ENCODE data around the gene APH1A. TPM values are rescaled to one million over a fixed set of nuclear protein-coding genes. Genes with fewer than 3 reads are reported as not detected.
"Not testable (repeated sequence)": the region's sequence is repeated elsewhere in the genome, so short reads cannot be mapped to it uniquely, and the experiment has no call there.

Gene APH1A
- total RNA-seq, 1 experiment from 2014 or later, result 130 TPM

GRCh38 chr1:150256198-150256553 is 12.6 kb downstream of the APH1A start:
- peaks cover 3% of the 10 kb centered on the region; the same call in 1 of the 2 replicates for H3K27me3 ChIP-seq (ENCODE audit: low read length)
- H3K9me3 ChIP-seq (ENCODE audit: low read length), result no peaks in the 10 kb centered on the region
- H3K4me2 ChIP-seq (ENCODE audit: low read depth, low read length, poor library complexity, severe bottlenecking), result peak overlapping the region; percentile 78
- peak overlapping the region; percentile 65 for H3K4me3 ChIP-seq (ENCODE audit: low read length)
- no peaks in the 10 kb centered on the region for H3K36me3 ChIP-seq (ENCODE audit: insufficient read depth, low read length)
- H3K79me2 ChIP-seq (ENCODE audit: low read length), result no peaks in the 10 kb centered on the region
- H2AFZ ChIP-seq (ENCODE audit: low read length), result peak overlapping the region; percentile 98
- no peak overlapping the region for H3K27ac ChIP-seq (ENCODE audit: low read length)
- H3K9me2 ChIP-seq (replicated peaks; ENCODE audit: insufficient read depth, low read length), result no peaks in the 10 kb centered on the region
- no peaks in the 10 kb centered on the region for H4K20me1 ChIP-seq (ENCODE audit: insufficient read depth, low read depth, low read length)
- H3K9ac ChIP-seq (ENCODE audit: low read length), result peak overlapping the region; percentile 65
- peak; percentile 56 for DNase-seq
- peaks cover 39% of the 10 kb centered on the region for H3K4me1 ChIP-seq (ENCODE audit: low read length)

GRCh38 chr1:150249936-150250335 is 18.9 kb downstream of the APH1A start:
- no peak for DNase-seq
- H3K9me3 ChIP-seq (ENCODE audit: low read length), result no peaks in the 10 kb centered on the region
- H3K27me3 ChIP-seq (ENCODE audit: low read length), result no peaks in the 10 kb centered on the region
- H3K4me3 ChIP-seq (ENCODE audit: low read length), result no peak overlapping the region
- no peaks in the 10 kb centered on the region for H4K20me1 ChIP-seq (ENCODE audit: insufficient read depth, low read depth, low read length)
- H3K9me2 ChIP-seq (replicated peaks; ENCODE audit: insufficient read depth, low read length), result no peaks in the 10 kb centered on the region
- no peak overlapping the region for H3K9ac ChIP-seq (ENCODE audit: low read length)
- no peaks in the 10 kb centered on the region for H3K79me2 ChIP-seq (ENCODE audit: low read length)
- no peak overlapping the region for H3K4me2 ChIP-seq (ENCODE audit: low read depth, low read length, poor library complexity, severe bottlenecking)
- H3K36me3 ChIP-seq (ENCODE audit: insufficient read depth, low read length), result no peaks in the 10 kb centered on the region
- no peak overlapping the region for H3K27ac ChIP-seq (ENCODE audit: low read length)
- H2AFZ ChIP-seq (ENCODE audit: low read length), result 0 out of 2 replicates have a peak overlapping the region, but pooled peaks have one; percentile 14
- H3K4me1 ChIP-seq (ENCODE audit: low read length), result no peaks in the 10 kb centered on the region

- Histone ChIP-seq H3K4me2 (ENCODE audit: low read depth, low read length, poor library complexity, severe bottlenecking) (no peak overlapping the region), H3K4me1 (ENCODE audit: low read length) (no peaks in the 10 kb centered on the region), H3K27me3 (ENCODE audit: low read length) (no peaks in the 10 kb centered on the region), H3K9ac (ENCODE audit: low read length) (no peak overlapping the region), H3K9me3 (ENCODE audit: low read length) (no peaks in the 10 kb centered on the region), H3K79me2 (ENCODE audit: low read length) (no peaks in the 10 kb centered on the region), H3K9me2 (replicated peaks; ENCODE audit: insufficient read depth, low read length) (no peaks in the 10 kb centered on the region), H3K27ac (ENCODE audit: low read length) (no peak overlapping the region), H4K20me1 (ENCODE audit: insufficient read depth, low read depth, low read length) (no peaks in the 10 kb centered on the region), H2AFZ (ENCODE audit: low read length) (no peak overlapping the region), H3K36me3 (ENCODE audit: insufficient read depth, low read length) (no peaks in the 10 kb centered on the region), H3K4me3 (ENCODE audit: low read length) (no peak overlapping the region)
- no peak for DNase-seq
These were observed 25.8 kb downstream of the APH1A start for GRCh38 chr1:150243003-150243402.

- Histone ChIP-seq H2AFZ (ENCODE audit: low read length) (no peak overlapping the region), H3K4me3 (ENCODE audit: low read length) (no peak overlapping the region), H3K9ac (ENCODE audit: low read length) (no peak overlapping the region), H3K27ac (ENCODE audit: low read length) (no peak overlapping the region), H3K9me3 (ENCODE audit: low read length) (no peaks in the 10 kb centered on the region), H3K36me3 (ENCODE audit: insufficient read depth, low read length) (no peaks in the 10 kb centered on the region), H3K4me1 (ENCODE audit: low read length) (peaks cover 22% of the 10 kb centered on the region), H3K27me3 (ENCODE audit: low read length) (no peaks in the 10 kb centered on the region), H3K4me2 (ENCODE audit: low read depth, low read length, poor library complexity, severe bottlenecking) (no peak overlapping the region), H3K9me2 (replicated peaks; ENCODE audit: insufficient read depth, low read length) (no peaks in the 10 kb centered on the region), H3K79me2 (ENCODE audit: low read length) (peaks cover 31% of the 10 kb centered on the region), H4K20me1 (ENCODE audit: insufficient read depth, low read depth, low read length) (no peaks in the 10 kb centered on the region)
- no peak for DNase-seq
These were observed 31.1 kb downstream of the APH1A start for GRCh38 chr1:150237746-150238145.

- Histone ChIP-seq H3K4me3 (ENCODE audit: low read length) (peak overlapping the region; percentile 98), H3K79me2 (ENCODE audit: low read length) (peaks cover 35% of the 10 kb centered on the region), H3K4me1 (ENCODE audit: low read length) (peaks cover 23% of the 10 kb centered on the region), H3K9ac (ENCODE audit: low read length) (peak overlapping the region; percentile 65; the same call in 1 of the 2 replicates), H3K4me2 (ENCODE audit: low read depth, low read length, poor library complexity, severe bottlenecking) (peak overlapping the region; percentile 74)
- not testable (repeated sequence) for H2AFZ ChIP-seq (ENCODE audit: low read length); H3K36me3 ChIP-seq (ENCODE audit: insufficient read depth, low read length); H3K27me3 ChIP-seq (ENCODE audit: low read length); H3K9me3 ChIP-seq (ENCODE audit: low read length); H4K20me1 ChIP-seq (ENCODE audit: insufficient read depth, low read depth, low read length); DNase-seq; H3K27ac ChIP-seq (ENCODE audit: low read length); H3K9me2 ChIP-seq (replicated peaks; ENCODE audit: insufficient read depth, low read length)
These were observed 31.6 kb downstream of the APH1A start for GRCh38 chr1:150237176-150237575.

GRCh38 chr1:150236614-150237100 is 32.2 kb downstream of the APH1A start:
- Histone ChIP-seq H3K27me3 (ENCODE audit: low read length) (no peaks in the 10 kb centered on the region), H4K20me1 (ENCODE audit: insufficient read depth, low read depth, low read length) (no peaks in the 10 kb centered on the region), H3K9me3 (ENCODE audit: low read length) (no peaks in the 10 kb centered on the region), H3K9ac (ENCODE audit: low read length) (peak overlapping the region; percentile 65), H3K36me3 (ENCODE audit: insufficient read depth, low read length) (peaks cover 2% of the 10 kb centered on the region; the same call in 1 of the 2 replicates), H3K4me2 (ENCODE audit: low read depth, low read length, poor library complexity, severe bottlenecking) (peak overlapping the region; percentile 74), H3K4me3 (ENCODE audit: low read length) (peak overlapping the region; percentile 98), H3K27ac (ENCODE audit: low read length) (peak overlapping the region; percentile 76), H3K4me1 (ENCODE audit: low read length) (peaks cover 23% of the 10 kb centered on the region), H3K9me2 (replicated peaks; ENCODE audit: insufficient read depth, low read length) (no peaks in the 10 kb centered on the region), H3K79me2 (ENCODE audit: low read length) (peaks cover 39% of the 10 kb centered on the region), H2AFZ (ENCODE audit: low read length) (peak overlapping the region; percentile 23; the same call in 1 of the 2 replicates)
- peak; percentile 71 for DNase-seq

- no peaks in the 10 kb centered on the region for H3K27me3 ChIP-seq (ENCODE audit: low read length)
- H3K27ac ChIP-seq (ENCODE audit: low read length), result peak within 1 kb of the TSS; percentile 95
- H2AFZ ChIP-seq (ENCODE audit: low read length), result peak within 1 kb of the TSS; percentile 42
- peak within 1 kb of the TSS; percentile 99 for H3K4me2 ChIP-seq (ENCODE audit: low read depth, low read length, poor library complexity, severe bottlenecking)
- no peaks in the 10 kb centered on the region for H3K9me2 ChIP-seq (replicated peaks; ENCODE audit: insufficient read depth, low read length)
- no peaks in the 10 kb centered on the region for H3K9me3 ChIP-seq (ENCODE audit: low read length)
- peaks cover 8% of the 10 kb centered on the region; the same call in 1 of the 2 replicates for H3K36me3 ChIP-seq (ENCODE audit: insufficient read depth, low read length)
- H3K4me3 ChIP-seq (ENCODE audit: low read length), result peak within 1 kb of the TSS; percentile 98
- DNase-seq, result peak; percentile 99
- H3K4me1 ChIP-seq (ENCODE audit: low read length), result peaks cover 23% of the 10 kb centered on the region
- H4K20me1 ChIP-seq (ENCODE audit: insufficient read depth, low read depth, low read length), result no peaks in the 10 kb centered on the region
- peaks cover 45% of the 10 kb centered on the region for H3K79me2 ChIP-seq (ENCODE audit: low read length)
- H3K9ac ChIP-seq (ENCODE audit: low read length), result peak within 1 kb of the TSS; percentile 99
These were observed 32.8 kb downstream of the APH1A start, which contains the start of gene ANP32E for GRCh38 chr1:150235852-150236613. ANP32E (minus strand) TSS chr1:150236112; CDS start chr1:150235786, 326 bp downstream.

GRCh38 chr1:150235294-150235851 is 33.4 kb downstream of the APH1A start:
- peak overlapping the region; percentile 98 for H3K4me3 ChIP-seq (ENCODE audit: low read length)
- H3K27me3 ChIP-seq (ENCODE audit: low read length), result no peaks in the 10 kb centered on the region
- peaks cover 52% of the 10 kb centered on the region for H3K79me2 ChIP-seq (ENCODE audit: low read length)
- H3K27ac ChIP-seq (ENCODE audit: low read length), result peak overlapping the region; percentile 95
- H3K9ac ChIP-seq (ENCODE audit: low read length), result peak overlapping the region; percentile 99
- peaks cover 23% of the 10 kb centered on the region for H3K4me1 ChIP-seq (ENCODE audit: low read length)
- no peaks in the 10 kb centered on the region for H3K9me3 ChIP-seq (ENCODE audit: low read length)
- H4K20me1 ChIP-seq (ENCODE audit: insufficient read depth, low read depth, low read length), result no peaks in the 10 kb centered on the region
- H3K36me3 ChIP-seq (ENCODE audit: insufficient read depth, low read length), result peaks cover 12% of the 10 kb centered on the region; the same call in 1 of the 2 replicates
- DNase-seq, result peak; percentile 77
- H3K9me2 ChIP-seq (replicated peaks; ENCODE audit: insufficient read depth, low read length), result no peaks in the 10 kb centered on the region
- H2AFZ ChIP-seq (ENCODE audit: low read length), result peak overlapping the region; percentile 42; the same call in 1 of the 2 replicates
- H3K4me2 ChIP-seq (ENCODE audit: low read depth, low read length, poor library complexity, severe bottlenecking), result peak overlapping the region; percentile 99
